IMR-90 (cell line): ENCODE measurements around the gene KCTD4. TPM values are rescaled to one million over a fixed set of nuclear protein-coding genes. Genes with fewer than 3 reads are reported as not detected.

Source experiments
- ATAC-seq: fragments of 200-7000 bp; cut with Tn5 transposase; 2 replicates; pipeline ENCODE4 v1.9.1; 2020; ENCODE audit warnings: low read depth, mild to moderate bottlenecking, moderate library complexity
- BruUV-seq: library from RNA; stranded (reverse); fragments of 400-500 nt; replicated peaks from 2 replicates; lab custom pipeline; 2021; lab: Mats Ljungman, UMichigan
- CTCF ChIA-PET: fragments of 300-600 bp; formaldehyde crosslinking; extraction: SDS; loops from one replicate; lab custom pipeline; 2021; ENCODE audit warnings: antibody characterized with exemption; lab: Yijun Ruan, JAX
- POLR2A ChIA-PET: fragments of 300-600 bp; sonication (Branson Sonifier 250); formaldehyde crosslinking; loops from one replicate; lab custom pipeline; 2022; ENCODE audit warnings: antibody characterized with exemption; ENCODE audit not compliant: unreplicated experiment; lab: Charles Lee
- DNase-seq: peaks from one replicate; pipeline ENCODE4 v3.0.0; 2013
- H2AFZ ChIP-seq: replicated peaks from 2 replicates; pipeline ENCODE3; 2013; ENCODE audit warnings: low read length, mild to moderate bottlenecking; ENCODE audit not compliant: poor library complexity
- H2AK5ac ChIP-seq: 2 replicates; pipeline ENCODE4 v1.6.1; 2013; ENCODE audit warnings: low read depth, low read length, inconsistent platforms
- H2AK9ac ChIP-seq: replicated peaks from 2 replicates; pipeline ENCODE3; 2013; ENCODE audit warnings: mild to moderate bottlenecking, low read depth, low read length, moderate library complexity; ENCODE audit not compliant: poor library complexity
- H2BK120ac ChIP-seq: 2 replicates; pipeline ENCODE4 v1.6.1; 2013; ENCODE audit warnings: low read depth, low read length, inconsistent platforms
- H2BK15ac ChIP-seq: 3 replicates; pipeline ENCODE4 v1.6.1; 2013; ENCODE audit warnings: low read depth, low read length, inconsistent platforms
- H2BK20ac ChIP-seq: 2 replicates; pipeline ENCODE4 v1.6.1; 2013; ENCODE audit warnings: low read depth, mild to moderate bottlenecking, inconsistent platforms, low read length, moderate library complexity
- H2BK5ac ChIP-seq: 2 replicates; pipeline ENCODE4 v1.6.1; 2013; ENCODE audit warnings: mild to moderate bottlenecking, low read depth, low read length, inconsistent platforms; ENCODE audit not compliant: poor library complexity, severe bottlenecking
- H3K14ac ChIP-seq: replicated peaks from 2 replicates; pipeline ENCODE4 v1.6.1; 2013; ENCODE audit warnings: low read depth, low read length, inconsistent platforms
- H3K18ac ChIP-seq: 2 replicates; pipeline ENCODE4 v1.6.1; 2013; ENCODE audit warnings: low read depth, low read length, control low read depth
- H3K23ac ChIP-seq: 2 replicates; pipeline ENCODE4 v1.6.1; 2013; ENCODE audit warnings: low read depth, low read length, inconsistent platforms
- H3K27ac ChIP-seq: 2 replicates; pipeline ENCODE4 v1.5.1; 2013; ENCODE audit warnings: mild to moderate bottlenecking, control low read depth, low read length; ENCODE audit not compliant: insufficient read depth
- H3K27me3 ChIP-seq: 2 replicates; pipeline ENCODE4 v1.6.1; 2013; ENCODE audit warnings: low read length; ENCODE audit not compliant: control insufficient read depth, insufficient read depth
- H3K36me3 ChIP-seq: 2 replicates; pipeline ENCODE4 v1.6.1; 2013; ENCODE audit warnings: low read length, mixed read lengths; ENCODE audit not compliant: control insufficient read depth, insufficient read depth
- H3K4ac ChIP-seq: 2 replicates; pipeline ENCODE4 v1.6.1; 2013; ENCODE audit warnings: low read depth, low read length, inconsistent platforms
- H3K4me1 ChIP-seq: 2 replicates; pipeline ENCODE4 v1.6.1; 2013; ENCODE audit warnings: low read length, mixed read lengths; ENCODE audit not compliant: control insufficient read depth, insufficient read depth
- H3K4me2 ChIP-seq: 2 replicates; pipeline ENCODE4 v1.6.1; 2013; ENCODE audit warnings: low read depth, mild to moderate bottlenecking, control low read depth, low read length, moderate library complexity
- H3K4me3 ChIP-seq: 2 replicates; pipeline ENCODE4 v1.5.1; 2013; ENCODE audit warnings: low read depth, mild to moderate bottlenecking, control low read depth, low read length, moderate library complexity; ENCODE audit not compliant: insufficient read depth
- H3K56ac ChIP-seq: 2 replicates; pipeline ENCODE4 v1.6.1; 2013; ENCODE audit warnings: low read length, inconsistent platforms; ENCODE audit not compliant: insufficient read depth; ENCODE audit errors: extremely low read depth
- H3K79me1 ChIP-seq, 2 experiments: 2 replicates each; pipeline ENCODE4 v1.6.1; 2013; ENCODE audit warnings: low read length in 2 of 2, inconsistent platforms in 1 of 2, low read depth in 1 of 2
- H3K9ac ChIP-seq: 2 replicates; pipeline ENCODE4 v1.6.1; 2013; ENCODE audit warnings: low read depth, low read length, control low read depth
- H3K9me1 ChIP-seq: 2 replicates; pipeline ENCODE4 v1.6.1; 2013; ENCODE audit warnings: low read length, inconsistent platforms; ENCODE audit not compliant: insufficient read depth
- H3K9me3 ChIP-seq: 2 replicates; pipeline ENCODE4 v1.6.1; 2013; ENCODE audit warnings: low read length; ENCODE audit not compliant: control insufficient read depth, insufficient read depth
- H4K20me1 ChIP-seq: 2 replicates; pipeline ENCODE4 v1.6.1; 2013; ENCODE audit warnings: low read length, inconsistent platforms; ENCODE audit not compliant: insufficient read depth
- H4K5ac ChIP-seq: 2 replicates; pipeline ENCODE4 v1.6.1; 2013; ENCODE audit warnings: mild to moderate bottlenecking, low read depth, low read length, control low read depth
- H4K8ac ChIP-seq, 2 experiments: 2 replicates each; pipeline ENCODE4 v1.6.1; 2013; ENCODE audit warnings: low read depth in 2 of 2, low read length in 2 of 2, control low read depth in 1 of 2, inconsistent platforms in 1 of 2
- H4K91ac ChIP-seq: 2 replicates; pipeline ENCODE4 v1.6.1; 2013; ENCODE audit warnings: low read depth, low read length, inconsistent platforms; ENCODE audit not compliant: insufficient read depth
- CEBPB ChIP-seq: IDR thresholded peaks from 2 replicates; pipeline ENCODE4 v1.6.1; 2012; ENCODE audit warnings: low read depth, low read length, improper control_type of control experiment
- CHD1 ChIP-seq: IDR thresholded peaks from 2 replicates; pipeline ENCODE4 v1.6.1; 2012; ENCODE audit warnings: low read depth, low read length, improper control_type of control experiment
- CTCF ChIP-seq: conservative IDR thresholded peaks from 2 replicates; pipeline ENCODE4 v1.5.1; 2012; ENCODE audit warnings: mild to moderate bottlenecking, low read depth, low read length, improper control_type of control experiment
- ELK1 ChIP-seq: fragments of 150-350 bp; IDR thresholded peaks from 2 replicates; pipeline ENCODE4 v1.6.1; 2016; ENCODE audit warnings: low read depth, mild to moderate bottlenecking, low read length, moderate library complexity, borderline replicate concordance
- FOS ChIP-seq: fragments of 150-350 bp; IDR thresholded peaks from 2 replicates; pipeline ENCODE4 v1.6.1; 2016; ENCODE audit warnings: low read depth, low read length
- MAFK ChIP-seq: IDR thresholded peaks from 2 replicates; pipeline ENCODE4 v1.6.1; 2012; ENCODE audit warnings: low read depth, low read length, improper control_type of control experiment
- MXI1 ChIP-seq: IDR thresholded peaks from 2 replicates; pipeline ENCODE4 v1.6.1; 2012; ENCODE audit warnings: low read depth, mild to moderate bottlenecking, low read length, moderate library complexity, borderline replicate concordance
- NFE2L2 ChIP-seq: fragments of 150-350 bp; IDR thresholded peaks from 2 replicates; pipeline ENCODE4 v1.6.1; 2016; ENCODE audit warnings: low read depth, mild to moderate bottlenecking, low read length
- POLR2A ChIP-seq: IDR thresholded peaks from 2 replicates; pipeline ENCODE4 v1.6.1; 2012; ENCODE audit warnings: mild to moderate bottlenecking, low read depth, low read length
- RAD21 ChIP-seq: IDR thresholded peaks from 2 replicates; pipeline ENCODE4 v1.6.1; 2012; ENCODE audit warnings: low read length, improper control_type of control experiment
- RCOR1 ChIP-seq: IDR thresholded peaks from 2 replicates; pipeline ENCODE4 v1.6.1; 2012; ENCODE audit warnings: mild to moderate bottlenecking, low read length, improper control_type of control experiment; ENCODE audit not compliant: insufficient replicate concordance
- RFX5 ChIP-seq: IDR thresholded peaks from 2 replicates; pipeline ENCODE4 v1.8.0; 2012; ENCODE audit warnings: low read depth, mild to moderate bottlenecking, low read length, moderate library complexity
- WGBS, 2 experiments: methylation state at CpG; one replicate each; pipeline versions ENCODE4 v1.1.5 to v1.1.7; 2013; ENCODE audit warnings: missing lambda C conversion rate in 2 of 2; ENCODE audit not compliant: insufficient read length in 1 of 2; ENCODE audit errors: extremely low coverage in 2 of 2; 5-methylcytosine and 5-hydroxymethylcytosine counted together
- dilution Hi-C: fragments of 300-500 bp; cut with HindIII; formaldehyde crosslinking; loops from one replicate; pipeline ENCODE4 v1.14.3; 2018; ENCODE audit warnings: low sequenced_read_pairs; ENCODE audit not compliant: unreplicated experiment
- in situ Hi-C: fragments of 300-500 bp; cut with MboI; formaldehyde crosslinking; loops from 3 replicates; pipeline ENCODE4 v1.14.3; 2019; ENCODE audit warnings: low sequenced_read_pairs, inconsistent platforms, mixed read lengths
- intact Hi-C: fragments of 100-400 bp; cut with micrococcal nuclease; formaldehyde crosslinking; loops from 2 replicates; pipeline ENCODE4 v1.10.0; 2022
- polyA plus RNA-seq, 3 experiments: library from polyadenylated mRNA; depleted of rRNA; stranded (reverse); fragments of >200 nt; gene quantifications; 2 replicates each; pipeline ENCODE4 v1.2.3, GENCODE V29; 2012; ENCODE audit warnings: low replicate concordance in 1 of 3
- total RNA-seq: library from RNA; depleted of rRNA; stranded (reverse); fragments of >200 nt; gene quantifications from 2 replicates; pipeline ENCODE4 v1.2.3, GENCODE V29; 2012

Gene KCTD4
- total and polyA plus RNA-seq, 2 of the 4 experiments (the other 2 are of a cell fraction) = 0.53 to 0.72 TPM

- H3K27me3 ChIP-seq = no peaks in the 10 kb centered on the region
- CTCF ChIA-PET = no interaction called here
- no peaks in the 10 kb centered on the region for H3K36me3 ChIP-seq
- H3K9ac ChIP-seq = no peak overlapping the region
- no peak overlapping the region for H4K91ac ChIP-seq
- dilution Hi-C loops (no loop called here), in situ Hi-C loops (no loop called here), intact Hi-C loops (no loop called here)
- TF ChIP-seq MXI1 (no peak), RCOR1 (no peak), CHD1 (no peak), CTCF (no peak), ELK1 (no peak), POLR2A (no peak), RAD21 (no peak), RFX5 (no peak), MAFK (no peak), NFE2L2 (no peak), CEBPB (no peak), FOS (no peak)
- H2BK5ac ChIP-seq = peak overlapping the region; percentile 21
- no peaks in the 10 kb centered on the region for H3K9me3 ChIP-seq
- H3K18ac ChIP-seq = peak overlapping the region; percentile 37; the same call in 1 of the 2 replicates
- no peak overlapping the region for H3K4me2 ChIP-seq
- H3K4me1 ChIP-seq = peaks cover 2% of the 10 kb centered on the region; the same call in 1 of the 2 replicates
- H3K4ac ChIP-seq = 0 out of 2 replicates have a peak overlapping the region, but pooled peaks have one; percentile 5
- H2BK15ac ChIP-seq = no peak overlapping the region
- no peak overlapping the region for H3K56ac ChIP-seq
- H4K20me1 ChIP-seq = no peaks in the 10 kb centered on the region
- H2BK20ac ChIP-seq = no peak overlapping the region
- POLR2A ChIA-PET = no interaction called here
- H2AK9ac ChIP-seq = no peak overlapping the region
- H3K9me1 ChIP-seq = no peaks in the 10 kb centered on the region; the same call in 1 of the 2 replicates
- H3K14ac ChIP-seq = no peak overlapping the region
- 80% methylated on average over 1 of the region's 3 CpGs; no CpG with 5 or more reads in 1 of the 2 experiments for WGBS, 2 experiments
- ATAC-seq (no peak; the same call in 1 of the 2 replicates), DNase-seq (no peak)
- no peak overlapping the region for H4K5ac ChIP-seq
- BruUV-seq = no TSS peak
- no peak overlapping the region for H2BK120ac ChIP-seq
- no peak overlapping the region for H3K23ac ChIP-seq
- H3K27ac ChIP-seq = no peak overlapping the region
- no peak overlapping the region for H4K8ac ChIP-seq
- no peak overlapping the region for H3K4me3 ChIP-seq
- H2AK5ac ChIP-seq = no peak overlapping the region
- no peak overlapping the region for H2AFZ ChIP-seq
- peaks cover 32 to 35% of the 10 kb centered on the region in 2 experiments for H3K79me1 ChIP-seq
Measured at GRCh38 chr13:45222516-45222915, 21.7 kb upstream of the KCTD4 start.
